ENCODE data around the gene LCN2. TPM values are rescaled to one million over a fixed set of nuclear protein-coding genes. Genes with fewer than 3 reads are reported as not detected.
A peak's percentile ranks its signal among the peaks of the same experiment; 100 is the strongest.

LCN2 gene
- total RNA-seq, 1 donor from 2014 or later, result not detected

DNA sequence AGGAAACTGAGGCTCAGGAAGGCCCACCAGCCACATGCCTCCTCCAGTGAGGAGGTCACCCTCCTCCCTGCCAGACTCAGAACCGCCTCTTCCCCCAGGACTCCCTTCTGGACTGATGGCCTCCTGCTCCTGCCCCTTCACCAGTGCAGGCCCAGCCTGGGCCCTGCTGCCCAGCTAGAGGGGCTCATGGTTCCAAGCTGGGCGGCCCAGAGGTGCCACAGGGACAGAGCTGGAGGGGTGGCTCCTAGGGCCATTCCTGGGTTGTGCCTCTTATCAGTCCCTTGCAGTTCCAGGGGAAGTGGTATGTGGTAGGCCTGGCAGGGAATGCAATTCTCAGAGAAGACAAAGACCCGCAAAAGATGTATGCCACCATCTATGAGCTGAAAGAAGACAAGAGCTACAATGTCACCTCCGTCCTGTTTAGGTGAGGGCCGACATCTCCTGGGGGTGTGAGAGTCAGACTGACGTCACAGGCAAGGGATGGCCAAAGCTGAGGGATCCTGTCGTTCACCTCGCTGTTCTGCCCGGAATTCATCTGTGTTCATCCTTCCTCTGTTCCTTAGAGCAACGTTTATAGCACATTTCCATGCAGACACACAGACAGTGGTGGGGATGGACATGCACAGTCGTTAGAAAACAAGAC, 819 bp downstream of the LCN2 start:
- no peak for DNase-seq (ENCODE audit: low read depth in 2 of 2)

DNA sequence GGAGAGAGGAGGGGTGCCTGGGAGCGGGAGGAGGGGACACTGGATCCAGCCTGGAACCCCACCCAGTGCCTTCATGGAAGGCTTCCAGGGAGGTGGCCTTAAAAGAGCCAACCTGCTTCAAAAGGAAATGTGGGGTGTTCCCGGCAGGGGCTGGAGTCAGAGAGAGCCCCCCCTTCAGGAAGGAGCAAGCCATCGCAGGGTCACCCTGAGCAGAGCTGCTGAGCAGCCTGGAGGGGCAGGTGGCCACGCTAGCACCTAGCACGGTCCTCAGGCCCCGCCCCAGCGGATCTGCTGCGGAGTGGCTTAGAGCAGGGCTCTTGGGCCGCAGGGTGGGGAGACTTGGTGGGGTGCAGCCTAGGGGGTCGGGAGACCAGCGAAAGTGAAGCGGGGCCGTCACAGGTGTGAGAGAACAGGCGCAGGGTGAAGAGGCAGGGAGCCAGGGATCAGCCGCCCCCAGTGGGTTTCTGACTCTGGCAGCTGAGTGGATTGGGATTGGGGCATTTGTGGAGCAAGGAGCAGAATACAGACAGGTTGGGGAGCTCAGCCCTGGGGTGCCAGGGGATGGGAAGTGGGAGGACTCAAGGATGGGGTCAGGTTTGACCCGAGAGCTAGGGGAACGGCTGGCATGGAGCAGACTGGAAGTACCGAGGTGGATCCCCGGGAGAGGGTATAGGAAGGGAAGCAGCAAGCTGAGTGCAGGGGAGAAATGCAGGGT, 1.5 kb downstream of the LCN2 start:
- DNase-seq (ENCODE audit: low read depth in 2 of 2), result no peak

DNA sequence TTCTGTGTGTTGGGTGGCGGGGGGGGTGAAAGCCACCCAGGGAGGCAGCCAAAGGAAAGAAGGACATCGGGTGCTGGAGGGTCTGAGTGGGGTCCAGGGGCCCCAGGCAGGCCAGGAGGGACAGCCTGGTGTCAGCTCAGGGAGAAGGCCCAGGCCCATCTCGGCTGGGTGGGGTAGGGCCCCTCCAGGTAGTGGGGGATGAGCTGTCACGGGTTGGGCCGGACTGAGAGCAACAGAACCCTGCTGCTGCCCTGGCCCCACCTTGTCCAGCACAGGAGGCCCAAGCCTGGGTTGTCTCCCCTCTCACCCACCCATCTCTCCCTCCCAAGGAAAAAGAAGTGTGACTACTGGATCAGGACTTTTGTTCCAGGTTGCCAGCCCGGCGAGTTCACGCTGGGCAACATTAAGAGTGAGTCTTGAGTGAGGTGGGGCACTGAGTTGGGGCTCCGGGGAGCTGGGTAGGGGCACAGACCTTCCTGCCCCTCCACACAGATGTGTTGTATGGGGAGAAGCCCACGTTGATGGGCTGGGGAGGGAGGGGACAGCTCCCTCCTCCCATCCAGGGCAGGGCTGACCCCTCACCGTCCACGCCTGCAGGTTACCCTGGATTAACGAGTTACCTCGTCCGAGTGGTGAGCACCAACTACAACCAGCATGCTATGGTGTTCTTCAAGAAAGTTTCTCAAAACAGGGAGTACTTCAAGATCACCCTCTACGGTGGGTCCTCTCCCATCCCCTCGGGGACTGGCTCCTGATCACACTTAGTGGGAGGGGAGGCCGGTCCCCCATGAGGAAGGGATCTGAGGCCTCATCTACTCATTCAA, 2.3 kb downstream of the LCN2 start:
- no peak for DNase-seq (ENCODE audit: low read depth in 2 of 2)

DNA sequence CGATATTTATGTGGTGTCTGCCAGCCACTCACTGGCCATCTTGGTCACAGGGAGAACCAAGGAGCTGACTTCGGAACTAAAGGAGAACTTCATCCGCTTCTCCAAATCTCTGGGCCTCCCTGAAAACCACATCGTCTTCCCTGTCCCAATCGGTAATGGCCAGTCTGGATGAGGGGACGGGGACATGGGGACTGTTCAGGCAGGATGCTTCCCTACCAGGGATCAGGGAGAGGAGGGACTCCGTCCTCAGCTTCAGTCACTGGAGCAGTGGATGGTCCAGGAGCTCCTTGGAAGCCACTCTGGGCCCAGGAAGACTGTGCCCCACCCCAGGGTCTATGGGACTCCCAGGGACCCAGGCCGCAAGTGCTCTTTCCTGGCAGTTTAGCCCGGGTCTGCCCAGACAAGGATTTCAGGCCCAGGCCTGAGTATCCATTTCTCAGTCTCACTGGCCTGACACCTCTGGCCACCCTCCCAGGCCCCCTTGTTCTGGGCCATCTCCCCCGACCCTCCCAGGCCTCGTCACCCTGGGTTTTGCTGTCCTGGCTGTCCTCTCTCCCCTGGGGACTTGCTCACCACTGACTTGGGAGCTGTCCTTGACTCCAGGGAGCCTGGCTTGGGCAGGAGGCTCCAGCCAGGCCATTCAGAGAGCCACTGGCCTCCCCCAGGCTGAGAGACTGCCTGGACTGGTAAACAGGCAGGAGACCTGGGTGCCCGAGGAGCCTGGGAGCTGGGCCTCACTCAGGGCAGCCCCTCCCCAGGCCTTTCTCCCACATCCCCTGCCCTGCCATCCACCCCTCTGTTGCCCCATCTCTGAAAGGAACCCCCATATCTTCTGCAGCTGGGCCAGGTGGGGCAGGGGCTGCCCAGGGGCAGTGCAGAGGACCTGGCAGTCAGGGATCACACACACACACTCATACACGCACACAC, 3.1 kb downstream of the LCN2 start:
- DNase-seq (ENCODE audit: low read depth in 2 of 2), result no peak

DNA sequence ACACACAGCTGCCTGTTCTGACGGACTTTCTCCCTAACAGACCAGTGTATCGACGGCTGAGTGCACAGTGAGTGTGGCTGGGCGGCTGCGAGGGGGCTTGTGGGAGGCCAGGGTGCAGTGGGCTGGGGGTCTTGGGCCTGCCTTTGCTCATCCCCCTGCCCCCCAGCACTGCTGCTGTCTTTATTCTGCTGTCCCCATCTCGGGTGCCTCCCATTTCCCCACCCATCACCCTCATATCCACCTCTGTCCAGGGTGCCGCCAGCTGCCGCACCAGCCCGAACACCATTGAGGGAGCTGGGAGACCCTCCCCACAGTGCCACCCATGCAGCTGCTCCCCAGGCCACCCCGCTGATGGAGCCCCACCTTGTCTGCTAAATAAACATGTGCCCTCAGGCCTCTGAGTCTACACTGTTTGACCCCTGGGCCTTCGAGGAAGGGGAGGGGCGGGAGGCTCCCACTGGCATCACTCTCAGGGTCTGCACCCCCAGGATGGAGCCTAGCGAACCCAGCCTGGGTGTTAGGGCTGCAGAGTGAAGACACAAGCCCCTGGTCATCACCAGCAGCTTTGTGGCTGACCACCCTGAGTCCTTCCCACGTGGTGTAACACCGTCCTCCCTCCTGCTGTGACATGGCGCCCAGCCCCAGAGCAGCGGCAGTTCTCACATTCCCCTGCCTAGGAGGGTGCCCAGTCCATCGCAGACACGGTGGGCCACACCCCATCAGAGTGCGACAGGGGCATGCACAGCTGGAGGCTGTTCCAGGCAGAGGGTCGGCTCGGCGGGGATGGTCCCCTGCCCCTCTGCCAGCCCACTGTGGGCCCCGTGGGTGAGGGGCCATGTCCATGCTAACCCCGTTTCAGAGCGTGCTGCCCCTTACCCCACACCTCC, 4.0 kb downstream of the LCN2 start:
- DNase-seq (ENCODE audit: low read depth in 2 of 2), result no peak

DNA sequence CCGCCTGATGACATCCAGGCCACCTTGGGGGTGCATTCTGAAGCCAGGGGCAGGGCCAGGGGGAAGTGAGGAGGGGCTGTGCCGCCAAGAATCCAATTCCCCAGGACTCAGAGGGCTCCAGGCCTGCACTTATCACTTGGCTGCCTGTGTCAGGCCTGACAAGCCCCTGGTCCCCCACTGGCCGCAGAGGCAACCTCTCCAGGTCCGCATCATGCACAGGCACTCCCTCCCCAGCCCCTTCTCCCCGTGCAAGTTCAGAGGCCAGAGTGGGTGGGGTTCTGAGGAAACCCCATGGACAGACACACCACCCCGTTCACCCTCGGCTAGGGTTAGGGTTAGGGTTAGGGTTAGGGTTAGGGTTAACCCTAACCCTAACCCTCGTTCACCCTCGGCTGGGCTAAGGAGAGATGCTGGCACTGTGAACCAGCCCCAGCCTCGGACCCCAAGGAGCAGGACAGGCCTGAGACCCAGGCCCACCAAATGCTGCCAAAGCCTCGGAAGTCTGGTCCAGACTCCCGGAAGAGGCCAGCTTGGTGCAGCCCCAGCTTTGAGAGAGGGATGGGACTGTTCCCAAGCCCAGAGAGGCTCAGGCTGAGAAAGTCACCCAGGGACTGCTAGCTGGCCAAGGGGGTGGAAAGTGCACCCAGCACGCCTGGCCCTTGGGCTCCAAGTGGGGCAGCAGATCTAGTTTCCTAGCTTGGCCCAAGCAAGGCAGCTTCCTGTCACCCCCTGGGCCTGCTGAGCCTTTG, 4.9 kb downstream of the LCN2 start:
- no peak for DNase-seq (ENCODE audit: low read depth in 2 of 2)

DNA sequence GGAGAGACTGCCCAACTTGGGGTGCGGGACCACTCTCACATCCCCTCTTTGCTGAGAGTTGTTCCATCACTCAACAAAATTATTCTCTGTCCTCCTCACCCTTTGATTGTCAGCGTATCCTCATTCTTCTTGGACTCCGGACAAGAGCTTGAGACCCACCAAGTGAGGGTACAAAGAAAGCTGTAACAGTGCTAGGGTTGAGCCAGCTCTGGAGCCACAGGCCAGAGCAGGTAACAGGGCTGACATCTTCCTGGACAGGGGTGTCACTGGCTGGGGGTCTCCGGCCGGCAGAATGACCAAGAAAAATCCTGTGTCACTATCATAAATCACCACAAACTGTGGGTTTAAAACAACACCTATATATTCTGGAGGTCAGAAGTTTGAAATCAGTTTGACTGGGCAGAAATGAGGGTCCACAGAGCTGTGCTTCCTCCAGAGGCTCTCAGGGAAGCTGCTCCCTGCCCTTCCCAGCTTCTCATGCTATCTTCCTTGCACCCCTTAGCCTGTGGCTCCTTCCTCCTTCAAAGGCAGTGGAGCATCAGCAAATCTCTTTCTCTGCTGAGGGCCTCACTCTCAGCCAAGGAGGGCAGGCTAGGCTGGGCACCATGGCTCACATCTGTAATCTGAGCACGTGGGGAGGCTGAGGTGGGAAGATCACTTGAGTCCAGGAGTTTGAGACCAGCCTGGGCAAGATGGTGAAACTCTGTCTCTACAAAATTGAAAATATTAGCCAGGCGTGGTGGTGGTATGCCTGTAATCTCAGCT, 6.7 kb downstream of the LCN2 start:
- DNase-seq (ENCODE audit: low read depth in 2 of 2), result no peak

DNA sequence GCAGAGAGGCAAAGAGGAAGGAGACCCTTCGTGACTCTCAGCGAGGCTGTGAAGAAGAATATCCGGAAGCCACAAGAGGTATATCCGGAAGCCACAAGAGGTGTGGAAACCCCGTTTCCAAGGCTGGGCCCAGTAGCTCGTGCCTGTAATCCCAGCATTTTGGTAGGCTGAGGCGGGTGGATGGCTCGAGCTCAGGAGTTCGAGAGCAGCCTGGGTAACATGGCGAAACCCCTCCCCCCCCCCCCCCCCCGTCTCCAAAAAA, 10.2 kb downstream of the LCN2 start:
- DNase-seq (ENCODE audit: low read depth in 2 of 2), result peak; percentile 13 to 45

DNA sequence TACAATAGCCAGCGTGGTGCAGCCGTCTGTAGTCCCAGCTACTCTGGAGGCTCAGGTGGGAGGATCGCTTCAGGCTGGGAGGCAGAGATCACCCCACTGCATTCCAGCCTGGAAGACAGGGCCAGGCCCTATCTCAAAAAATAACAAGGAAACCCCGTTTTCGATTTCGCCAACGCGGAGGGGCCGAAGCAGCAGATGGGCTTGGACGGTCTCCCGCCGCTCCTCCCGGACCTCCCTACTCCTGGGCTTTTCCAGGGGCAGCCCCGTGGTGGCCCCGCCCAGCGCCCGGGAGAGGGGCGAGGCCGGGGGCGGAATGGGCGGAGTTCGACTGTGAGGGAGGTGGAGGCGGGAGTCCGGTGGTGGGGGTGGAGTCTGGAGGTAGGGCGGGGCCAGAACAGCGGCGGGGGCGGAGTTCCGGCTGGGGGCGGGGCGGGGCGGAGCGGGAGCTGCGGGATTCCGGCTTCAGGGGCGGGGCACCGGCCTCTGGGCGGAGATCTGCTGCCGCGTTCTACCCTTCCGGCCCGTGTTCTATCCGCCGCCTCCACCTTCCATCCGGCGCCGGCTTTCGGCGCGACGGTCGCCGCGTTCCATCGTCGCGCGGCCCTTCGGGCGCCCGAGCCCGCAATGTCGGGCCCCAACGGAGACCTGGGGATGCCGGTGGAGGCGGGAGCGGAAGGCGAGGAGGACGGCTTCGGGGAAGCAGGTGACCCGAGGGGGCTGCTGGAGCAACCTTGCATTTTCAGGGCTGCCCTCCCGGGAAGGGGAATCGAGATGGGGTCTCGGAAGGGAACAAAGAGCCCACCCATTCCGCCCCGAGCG, 10.7 kb downstream of the LCN2 start, which contains the start of gene BBLN:
Gene BBLN, plus strand, starts transcription at position 482 of the 819 bp plus-strand sequence. Its CDS starts 143 bp downstream, at position 625.
- DNase-seq (ENCODE audit: low read depth in 2 of 2), result peak; percentile 90 to 95

DNA sequence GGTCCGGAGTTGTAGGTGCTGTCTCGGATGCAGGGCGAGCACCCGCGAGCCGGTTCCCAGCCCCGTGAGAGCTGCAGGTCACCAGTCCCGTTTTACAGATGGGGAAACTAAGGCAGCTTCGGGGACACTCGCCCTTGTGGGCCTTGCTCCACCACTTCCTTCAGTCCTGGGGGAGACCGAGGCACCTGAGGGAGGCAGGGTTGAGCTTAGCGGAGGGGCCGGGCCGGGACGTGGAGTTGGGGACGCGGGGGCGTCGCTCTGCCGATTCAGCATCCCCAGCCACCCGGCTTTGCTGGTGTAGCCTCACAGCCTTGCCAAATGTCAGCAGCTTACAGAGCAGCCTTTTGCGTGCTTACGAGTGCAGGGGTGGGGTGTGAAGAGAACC, 11.3 kb downstream of the LCN2 start:
- peak in 1 of 2 donors; percentile 32 for DNase-seq (ENCODE audit: low read depth in 2 of 2)

DNA sequence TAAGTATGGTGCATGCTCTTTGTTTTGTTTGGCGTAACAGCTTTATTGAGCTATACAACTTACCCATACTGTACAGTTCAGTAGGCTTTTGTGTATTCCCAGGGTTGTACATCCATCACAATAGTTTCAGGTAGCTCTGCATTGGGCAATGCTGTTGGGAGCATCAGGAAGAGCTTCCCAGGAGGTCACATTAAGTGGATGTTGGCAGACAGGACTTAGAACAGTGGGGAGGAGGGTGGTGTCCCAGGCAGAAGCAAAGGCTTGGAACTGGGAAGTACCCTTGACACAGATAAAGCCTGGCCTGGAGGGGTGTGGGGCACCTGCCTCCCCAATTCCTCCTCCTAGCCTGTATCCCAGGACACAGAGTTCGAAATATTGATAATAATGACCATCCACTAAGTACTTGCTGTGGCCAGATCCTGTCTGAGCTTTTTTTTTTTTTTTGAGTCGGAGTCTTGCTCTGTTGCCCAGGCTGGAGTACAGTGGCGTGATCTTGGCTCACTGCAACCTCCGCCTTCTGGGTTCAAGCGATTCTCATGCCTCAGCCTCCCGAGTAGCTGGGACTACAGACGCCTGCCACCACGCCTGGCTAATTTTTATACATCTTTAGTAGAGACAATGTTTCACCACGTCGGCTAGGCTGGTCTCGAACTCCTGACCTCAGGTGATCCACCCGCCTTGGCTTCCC, 12.1 kb downstream of the LCN2 start:
- DNase-seq (ENCODE audit: low read depth in 2 of 2), result no peak

DNA sequence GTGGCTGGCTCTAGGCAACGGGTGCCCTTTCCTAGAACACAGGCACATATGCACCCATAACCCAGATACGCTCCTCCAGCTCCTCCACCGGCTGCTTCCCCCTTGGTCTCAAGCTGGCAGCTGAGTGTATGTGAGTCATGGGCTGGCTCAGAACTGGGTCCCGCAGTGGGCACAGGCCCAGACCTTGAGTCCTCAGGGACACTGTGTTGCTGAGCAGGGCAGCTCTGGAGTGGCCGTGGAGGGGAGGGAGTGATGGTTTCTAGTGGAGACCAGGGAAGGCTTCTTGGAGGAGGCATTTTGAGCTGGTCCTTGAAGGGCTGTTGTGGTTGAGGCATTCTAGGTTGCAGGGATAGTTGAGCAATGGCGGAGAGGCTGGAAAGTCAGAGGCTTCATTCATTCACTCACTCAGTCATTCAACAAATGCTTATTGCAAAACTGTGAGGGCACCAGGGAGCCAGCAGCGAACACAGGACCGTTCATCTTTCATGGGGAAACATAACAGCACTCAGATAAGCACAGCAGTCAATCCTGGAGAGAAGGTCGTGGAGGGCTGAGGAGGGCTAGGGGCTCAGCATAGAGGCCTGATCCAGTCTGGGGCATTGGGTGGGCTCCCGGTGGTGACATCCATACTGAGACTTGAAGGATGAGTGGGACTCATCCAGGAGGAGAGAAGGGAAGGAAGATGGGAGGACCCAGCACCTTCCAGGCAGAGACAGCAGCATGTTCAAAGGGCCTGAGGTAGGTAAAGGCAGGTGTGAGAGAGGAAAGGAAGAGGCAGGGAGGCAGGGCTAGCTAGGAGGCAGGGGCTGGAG, 13.2 kb downstream of the LCN2 start:
- DNase-seq (ENCODE audit: low read depth in 2 of 2), result no peak

DNA sequence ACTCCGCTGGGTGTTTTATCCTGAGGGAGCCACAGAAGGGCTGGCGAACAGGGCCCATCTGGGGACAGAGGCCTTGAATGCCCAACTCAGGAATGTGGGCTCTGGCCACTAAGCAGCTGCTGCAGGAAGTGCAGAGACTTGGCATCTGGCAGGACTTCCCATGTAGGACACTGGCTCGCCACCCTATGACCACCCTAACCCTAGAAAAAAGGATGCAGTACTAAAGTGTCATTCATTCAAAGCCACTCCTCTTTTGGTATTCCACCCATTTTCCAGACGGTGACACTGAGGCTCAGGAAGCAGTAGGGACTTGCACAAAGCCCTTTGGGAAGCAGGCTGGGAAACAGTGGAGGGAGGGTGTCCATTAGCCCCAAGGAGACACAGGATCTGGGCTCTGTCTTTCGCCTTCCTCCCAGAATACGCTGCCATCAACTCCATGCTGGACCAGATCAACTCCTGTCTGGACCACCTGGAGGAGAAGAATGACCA, 13.8 kb downstream of the LCN2 start:
- DNase-seq (ENCODE audit: low read depth in 2 of 2), result no peak

DNA sequence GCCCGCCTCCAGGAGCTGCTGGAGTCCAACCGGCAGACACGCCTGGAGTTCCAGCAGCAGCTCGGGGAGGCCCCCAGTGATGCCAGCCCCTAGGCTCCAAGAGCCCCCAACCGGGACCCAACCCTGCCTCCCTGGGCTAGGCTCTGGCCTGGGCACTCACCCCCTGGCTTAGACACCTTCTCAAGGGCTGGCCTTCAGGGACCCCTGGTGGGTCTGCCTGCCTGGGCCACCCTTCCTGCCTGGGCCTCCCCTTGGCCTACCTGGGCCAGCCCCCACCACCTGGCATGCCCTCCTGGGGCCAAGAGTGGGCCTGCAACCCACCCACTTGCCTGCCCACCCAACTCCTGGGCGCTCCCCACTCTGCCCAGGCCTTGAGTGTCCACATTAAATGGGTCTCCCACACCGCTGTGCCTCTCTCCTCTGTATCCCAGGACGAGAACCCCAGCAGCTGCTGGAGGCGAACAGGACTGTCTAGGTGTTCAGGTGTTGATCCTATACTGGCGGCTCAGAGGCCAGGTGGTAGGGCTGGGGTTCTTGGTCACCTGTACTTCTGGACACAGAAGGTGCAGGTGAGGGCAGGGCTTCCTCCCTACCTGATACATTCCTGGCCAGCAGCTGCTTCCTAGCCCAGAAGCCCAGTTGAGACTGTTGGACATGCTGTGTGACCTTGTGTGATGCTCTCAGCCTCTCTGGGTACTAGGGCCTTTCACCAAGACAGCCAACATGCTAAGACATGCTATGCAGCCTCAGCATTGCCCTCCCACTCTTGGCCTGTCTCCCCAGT, 14.5 kb downstream of the LCN2 start:
- DNase-seq (ENCODE audit: low read depth in 2 of 2), result no peak

DNA sequence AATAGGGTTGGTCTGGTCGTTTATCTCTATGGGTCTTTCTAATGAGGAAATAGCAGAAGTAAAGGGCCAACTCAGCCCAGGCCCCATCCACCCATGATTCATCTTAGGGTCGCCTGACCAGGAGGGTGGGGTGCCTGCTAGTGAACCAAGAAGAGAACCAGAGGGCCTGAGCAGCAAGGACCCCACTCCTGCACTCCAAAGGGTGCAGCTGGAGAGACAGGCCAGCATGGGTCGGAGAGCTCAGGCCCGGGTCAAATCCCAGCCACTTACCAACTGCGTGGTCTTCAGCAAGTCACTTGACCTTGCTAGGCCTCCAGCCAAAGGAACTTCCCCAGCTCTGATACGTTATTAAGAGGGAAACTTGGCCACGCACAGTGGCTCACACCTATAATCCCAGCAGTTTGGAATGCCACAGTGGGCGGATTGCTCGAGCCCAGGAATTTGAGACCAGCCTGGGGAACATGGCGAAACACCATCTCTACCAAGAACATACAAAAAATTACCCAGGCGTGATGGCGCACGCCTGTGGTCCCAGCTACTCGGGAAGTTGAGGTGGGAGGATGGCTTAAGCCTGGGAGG, 15.1 kb downstream of the LCN2 start:
- no peak for DNase-seq (ENCODE audit: low read depth in 2 of 2)
